NCI-H146 treated with DMSO at 0.1 percent for 48 hours (cell line): ENCODE measurements around the gene DUSP7.

ENCODE experiments used
- DNase-seq: peaks from one replicate; lab custom pipeline; 2025; ENCODE audit not compliant: unreplicated experiment; lab: John Stamatoyannopoulos, UW

Gene DUSP7

GRCh38 chr3:52056521-52056967 lies at the start of gene DUSP7:
TSS of gene DUSP7 (minus strand) at chr3:52056571. CDS start at chr3:52056366, 205 bp downstream.
- peak; percentile 2 for DNase-seq

- no peak for DNase-seq
These were observed 48.6 kb upstream of the DUSP7 start for GRCh38 chr3:52104684-52105640.

- no peak for DNase-seq
These were observed 46.6 kb upstream of the DUSP7 start for GRCh38 chr3:52102934-52103333.

- DNase-seq: no peak
These were observed 42.6 kb upstream of the DUSP7 start for GRCh38 chr3:52099001-52099401.

GRCh38 chr3:52097851-52098507 lies 41.6 kb upstream of the DUSP7 start:
- DNase-seq: no peak

GRCh38 chr3:52095990-52096775 lies 39.8 kb upstream of the DUSP7 start:
- no peak for DNase-seq

GRCh38 chr3:52094571-52095485 lies 38.5 kb upstream of the DUSP7 start:
- no peak for DNase-seq

GRCh38 chr3:52093756-52094545 lies 37.6 kb upstream of the DUSP7 start:
- DNase-seq: no peak

GRCh38 chr3:52092891-52093290 lies 36.5 kb upstream of the DUSP7 start:
- DNase-seq: no peak

GRCh38 chr3:52092271-52092660 lies 35.9 kb upstream of the DUSP7 start:
- DNase-seq: no peak

GRCh38 chr3:52091586-52092270 lies 35.4 kb upstream of the DUSP7 start:
- DNase-seq: no peak

GRCh38 chr3:52090933-52091468 lies 34.6 kb upstream of the DUSP7 start:
- no peak for DNase-seq

- no peak for DNase-seq
These were observed 34.0 kb upstream of the DUSP7 start for GRCh38 chr3:52090131-52090932.

GRCh38 chr3:52089691-52090090 lies 33.3 kb upstream of the DUSP7 start:
- no peak for DNase-seq

GRCh38 chr3:52088445-52089367 lies 32.3 kb upstream of the DUSP7 start:
- no peak for DNase-seq

GRCh38 chr3:52087731-52088130 lies 31.4 kb upstream of the DUSP7 start:
- no peak for DNase-seq
